ENCODE measurements around the gene PIP4K2A. TPM values are rescaled to one million over a fixed set of nuclear protein-coding genes. Genes with fewer than 3 reads are reported as not detected.

The PIP4K2A gene
- total RNA-seq, 2 donors from 2014 or later, result 42.6 to 58.6 TPM

DNA sequence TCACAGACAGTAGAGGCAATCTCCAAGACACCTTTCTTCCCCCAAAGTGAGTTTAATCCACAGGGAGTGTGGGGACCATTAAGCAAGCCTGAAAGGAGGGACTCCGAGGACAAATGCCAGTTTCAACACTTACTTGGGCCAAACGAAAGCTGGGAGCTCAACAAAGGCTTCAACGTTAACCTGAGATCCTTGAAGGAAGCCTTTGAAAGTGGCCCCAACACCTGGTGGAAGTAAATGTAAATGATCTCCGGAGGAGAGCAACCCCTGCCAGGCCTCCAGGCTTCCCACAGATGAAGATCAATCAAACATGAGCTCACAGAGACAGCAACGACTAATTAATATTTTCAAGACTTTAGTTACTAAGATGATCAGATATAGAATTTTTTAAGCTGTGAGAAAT is 103.8 kb downstream of the PIP4K2A start:
- TF ChIP-seq, protein P1, sequence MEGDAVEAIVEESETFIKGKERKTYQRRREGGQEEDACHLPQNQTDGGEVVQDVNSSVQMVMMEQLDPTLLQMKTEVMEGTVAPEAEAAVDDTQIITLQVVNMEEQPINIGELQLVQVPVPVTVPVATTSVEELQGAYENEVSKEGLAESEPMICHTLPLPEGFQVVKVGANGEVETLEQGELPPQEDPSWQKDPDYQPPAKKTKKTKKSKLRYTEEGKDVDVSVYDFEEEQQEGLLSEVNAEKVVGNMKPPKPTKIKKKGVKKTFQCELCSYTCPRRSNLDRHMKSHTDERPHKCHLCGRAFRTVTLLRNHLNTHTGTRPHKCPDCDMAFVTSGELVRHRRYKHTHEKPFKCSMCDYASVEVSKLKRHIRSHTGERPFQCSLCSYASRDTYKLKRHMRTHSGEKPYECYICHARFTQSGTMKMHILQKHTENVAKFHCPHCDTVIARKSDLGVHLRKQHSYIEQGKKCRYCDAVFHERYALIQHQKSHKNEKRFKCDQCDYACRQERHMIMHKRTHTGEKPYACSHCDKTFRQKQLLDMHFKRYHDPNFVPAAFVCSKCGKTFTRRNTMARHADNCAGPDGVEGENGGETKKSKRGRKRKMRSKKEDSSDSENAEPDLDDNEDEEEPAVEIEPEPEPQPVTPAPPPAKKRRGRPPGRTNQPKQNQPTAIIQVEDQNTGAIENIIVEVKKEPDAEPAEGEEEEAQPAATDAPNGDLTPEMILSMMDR (IDR thresholded peaks at IDR 0.05), result no peak
- peaks cover 9% of the 10 kb centered on the region for H3K36me3 ChIP-seq
- no peak for ATAC-seq (ENCODE audit: insufficient number of reproducible peaks, low FRiP score, low read depth)
- no peaks in the 10 kb centered on the region for H3K27me3 ChIP-seq (replicated peaks; ENCODE audit: insufficient read depth)
- no peaks in the 10 kb centered on the region for H3K9me3 ChIP-seq
- H3K4me3 ChIP-seq, result no peak overlapping the region
- no peak overlapping the region for H3K27ac ChIP-seq
- H3K4me1 ChIP-seq (ENCODE audit: control insufficient read depth in 1 of 2, low read depth in 2 of 2), result peaks cover 7 to 10% of the 10 kb centered on the region in 2 donors
- DNase-seq (ENCODE audit: low spot score), result no peak

DNA sequence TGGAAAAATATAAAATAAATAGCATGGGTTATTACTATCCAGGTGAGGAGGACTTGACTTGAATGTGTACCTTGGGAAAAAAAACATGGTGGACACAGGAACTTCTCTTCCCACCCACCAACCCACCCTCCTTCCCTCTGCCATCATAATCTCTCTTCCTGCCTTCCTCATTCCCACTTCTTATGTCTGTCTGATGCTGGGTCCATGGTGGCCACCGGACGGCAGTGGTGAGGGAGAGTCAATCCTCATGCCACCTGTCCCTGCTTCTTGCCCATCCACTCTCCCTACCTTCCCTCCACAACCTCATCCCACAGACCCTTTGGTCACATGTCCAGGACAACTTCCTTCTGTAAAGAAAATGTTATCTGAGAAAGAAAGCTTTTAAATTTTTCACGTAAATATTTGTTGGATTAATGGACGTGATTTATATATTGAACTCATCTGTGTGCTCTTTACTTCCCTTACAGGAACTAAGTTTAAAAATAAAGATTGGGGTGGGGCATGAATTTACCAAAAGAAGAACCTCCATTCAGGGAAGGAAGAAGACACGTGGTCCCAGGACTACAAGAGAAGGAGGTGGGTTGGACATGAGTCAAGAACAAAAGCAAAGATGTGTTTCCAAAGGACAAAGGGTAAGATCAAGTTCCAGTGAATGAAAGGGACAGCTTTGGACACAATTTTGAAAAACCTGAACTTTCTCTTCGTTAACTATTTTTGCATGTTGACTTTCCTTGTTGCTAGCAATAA is 104.5 kb downstream of the PIP4K2A start:
- Histone ChIP-seq H3K9me3 (no peaks in the 10 kb centered on the region), H3K27ac (no peak overlapping the region), H3K27me3 (replicated peaks; ENCODE audit: insufficient read depth) (no peaks in the 10 kb centered on the region), H3K4me3 (no peak overlapping the region), H3K36me3 (peaks cover 9% of the 10 kb centered on the region), H3K4me1 (ENCODE audit: control insufficient read depth in 1 of 2, low read depth in 2 of 2) (peaks cover 2 to 4% of the 10 kb centered on the region in 2 donors)
- ATAC-seq (ENCODE audit: insufficient number of reproducible peaks, low FRiP score, low read depth) (no peak), DNase-seq (ENCODE audit: low spot score) (no peak)
- TF ChIP-seq, protein P1 (IDR thresholded peaks at IDR 0.05), result no peak

DNA sequence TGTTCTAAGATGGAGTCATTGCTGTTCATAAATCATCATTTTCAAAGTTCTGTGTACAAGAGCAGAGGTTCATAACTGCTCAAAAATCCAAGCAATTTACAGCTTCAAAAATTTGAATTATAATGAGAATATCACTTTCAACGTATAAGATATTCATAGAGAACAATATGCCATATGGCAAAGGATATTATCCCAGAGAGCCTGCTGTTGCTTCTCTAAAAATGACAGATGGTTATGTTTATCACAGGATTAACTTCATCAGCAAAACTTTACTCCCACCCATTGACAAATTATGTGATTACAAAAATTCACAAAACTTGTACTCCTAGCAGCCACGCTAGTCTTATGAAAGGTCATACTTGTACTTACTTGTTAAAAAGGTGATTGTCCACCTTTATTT is 105.1 kb downstream of the PIP4K2A start:
- H3K27me3 ChIP-seq (replicated peaks; ENCODE audit: insufficient read depth), result no peaks in the 10 kb centered on the region

GRCh38 chr10:22607261-22607660 is 107.1 kb downstream of the PIP4K2A start:
- H3K4me3 ChIP-seq, result no peak overlapping the region
- TF ChIP-seq, protein P1 (IDR thresholded peaks at IDR 0.05), result no peak
- H3K27me3 ChIP-seq (replicated peaks; ENCODE audit: insufficient read depth), result no peaks in the 10 kb centered on the region
- no peaks in the 10 kb centered on the region for H3K9me3 ChIP-seq
- no peak overlapping the region for H3K27ac ChIP-seq
- no peak for ATAC-seq (ENCODE audit: insufficient number of reproducible peaks, low FRiP score, low read depth)
- peaks cover 9% of the 10 kb centered on the region for H3K36me3 ChIP-seq
- DNase-seq (ENCODE audit: low spot score), result no peak
- peaks cover 3 to 8% of the 10 kb centered on the region in 2 donors for H3K4me1 ChIP-seq (ENCODE audit: control insufficient read depth in 1 of 2, low read depth in 2 of 2)

More for the DNA sequence above, 105.1 kb downstream of the PIP4K2A start:
- no peak for ATAC-seq (ENCODE audit: insufficient number of reproducible peaks, low FRiP score, low read depth)
- DNase-seq (ENCODE audit: low spot score), result no peak
- Histone ChIP-seq H3K4me1 (ENCODE audit: control insufficient read depth in 1 of 2, low read depth in 2 of 2) (peaks cover 3 to 8% of the 10 kb centered on the region in 2 donors), H3K4me3 (no peak overlapping the region), H3K9me3 (no peaks in the 10 kb centered on the region), H3K27ac (no peak overlapping the region), H3K36me3 (peaks cover 9% of the 10 kb centered on the region)
- TF ChIP-seq, protein P1 (IDR thresholded peaks at IDR 0.05), result no peak

- ATAC-seq (ENCODE audit: insufficient number of reproducible peaks, low FRiP score, low read depth) (no peak), DNase-seq (ENCODE audit: low spot score) (no peak)
- TF ChIP-seq, protein P1 (IDR thresholded peaks at IDR 0.05), result no peak
- no peaks in the 10 kb centered on the region for H3K27me3 ChIP-seq (replicated peaks; ENCODE audit: insufficient read depth)
- H3K27ac ChIP-seq, result no peak overlapping the region
- no peak overlapping the region for H3K4me3 ChIP-seq
- peaks cover 9% of the 10 kb centered on the region for H3K36me3 ChIP-seq
- H3K9me3 ChIP-seq, result no peaks in the 10 kb centered on the region
- H3K4me1 ChIP-seq (ENCODE audit: control insufficient read depth in 1 of 2, low read depth in 2 of 2), result peaks cover 3 to 8% of the 10 kb centered on the region in 2 donors
These were observed 108.2 kb downstream of the PIP4K2A start for GRCh38 chr10:22606164-22606614.
